ENCODE measurements around the gene ABT1. TPM values are rescaled to one million over a fixed set of nuclear protein-coding genes. Genes with fewer than 3 reads are reported as not detected.

Gene ABT1
- total RNA-seq, 1 experiment from 2014 or later, result 25.9 TPM

GRCh38 chr6:26602262-26602661, 5.5 kb downstream of the ABT1 start:
- DNase-seq (ENCODE audit: low read depth), result no peak

- no peak for DNase-seq (ENCODE audit: low read depth)
Measured at GRCh38 chr6:26604026-26604425, 7.3 kb downstream of the ABT1 start.

GRCh38 chr6:26604797-26605196, 8.0 kb downstream of the ABT1 start:
- no peak for DNase-seq (ENCODE audit: low read depth)

GRCh38 chr6:26607434-26608230, 10.9 kb downstream of the ABT1 start:
- peak; percentile 63 for DNase-seq (ENCODE audit: low read depth)

- DNase-seq (ENCODE audit: low read depth), result no peak
Measured at GRCh38 chr6:26609463-26609862, 12.7 kb downstream of the ABT1 start.

- no peak for DNase-seq (ENCODE audit: low read depth)
Measured at GRCh38 chr6:26611599-26611998, 14.8 kb downstream of the ABT1 start.

GRCh38 chr6:26613201-26613600, 16.4 kb downstream of the ABT1 start:
- no peak for DNase-seq (ENCODE audit: low read depth)

- DNase-seq (ENCODE audit: low read depth), result no peak
Measured at GRCh38 chr6:26613689-26614683, 17.2 kb downstream of the ABT1 start.

GRCh38 chr6:26623339-26623859, 26.6 kb downstream of the ABT1 start:
- no peak for DNase-seq (ENCODE audit: low read depth)

GRCh38 chr6:26624557-26624956, 27.8 kb downstream of the ABT1 start:
- no peak for DNase-seq (ENCODE audit: low read depth)

- DNase-seq (ENCODE audit: low read depth), result no peak
Measured at GRCh38 chr6:26627843-26628242, 31.1 kb downstream of the ABT1 start.

GRCh38 chr6:26629359-26629758, 32.6 kb downstream of the ABT1 start:
- no peak for DNase-seq (ENCODE audit: low read depth)

- DNase-seq (ENCODE audit: low read depth), result no peak
Measured at GRCh38 chr6:26640806-26641205, 44.1 kb downstream of the ABT1 start.

- no peak for DNase-seq (ENCODE audit: low read depth)
Measured at GRCh38 chr6:26646074-26646473, 49.3 kb downstream of the ABT1 start.

Other genes starting within 250 kb of the ABT1 start
- 18.3 and 26.2 TPM in 2 replicates for gene BTN3A2, start 231.8 kb upstream of the ABT1 start, total RNA-seq (2014; rRNA removed; shearing (Covaris generic))
- 8.4 and 14.3 TPM in 2 replicates for gene BTN2A2, start 213.8 kb upstream of the ABT1 start, total RNA-seq (2014; rRNA removed; shearing (Covaris generic))
- gene BTN3A1, start 194.7 kb upstream of the ABT1 start, total RNA-seq (2014; rRNA removed; shearing (Covaris generic)), result 10.3 and 16.1 TPM in 2 replicates
- gene BTN3A3, start 156.4 kb upstream of the ABT1 start, total RNA-seq (2014; rRNA removed; shearing (Covaris generic)), result 2.4 and 6.9 TPM in 2 replicates
- 11.1 and 14.0 TPM in 2 replicates for gene BTN2A1, start 139.0 kb upstream of the ABT1 start, total RNA-seq (2014; rRNA removed; shearing (Covaris generic))
- not detected in 2 replicates for gene BTN1A1, start 96.7 kb upstream of the ABT1 start, total RNA-seq (2014; rRNA removed; shearing (Covaris generic))
- gene HMGN4, start 58.6 kb upstream of the ABT1 start, total RNA-seq (2014; rRNA removed; shearing (Covaris generic)), result 121 and 140 TPM in 2 replicates
- 19.6 and 23.2 TPM in 2 replicates for gene ZNF322, start 62.8 kb downstream of the ABT1 start, total RNA-seq (2014; rRNA removed; shearing (Covaris generic))

All from Daoy (cell line).